ENCODE measurements around the gene NR2F1.

NR2F1 gene

GRCh38 chr5:93635991-93636390 is 53.0 kb downstream of the NR2F1 start:
- Histone ChIP-seq H3K9me3 (ENCODE audit: control insufficient read depth in 5 of 5, low read length in 5 of 5) (no peaks in the 10 kb centered on the region), H3K4me3 (ENCODE audit: low read depth in 1 of 5, low read length in 5 of 5) (no peak overlapping the region)

GRCh38 chr5:93636837-93637236 is 53.8 kb downstream of the NR2F1 start:
- Histone ChIP-seq H3K9ac (ENCODE audit: low read length in 5 of 5) (no peak overlapping the region), H3K4me3 (ENCODE audit: low read depth in 1 of 5, low read length in 5 of 5) (no peak overlapping the region), H3K9me3 (ENCODE audit: control insufficient read depth in 5 of 5, low read length in 5 of 5) (no peaks in the 10 kb centered on the region), H3K27me3 (ENCODE audit: control insufficient read depth in 5 of 5, insufficient read depth in 4 of 5, low read length in 5 of 5) (no peaks in the 10 kb centered on the region), H3K4me1 (ENCODE audit: control insufficient read depth in 5 of 5, insufficient read depth in 5 of 5, low read length in 5 of 5) (no peaks in the 10 kb centered on the region), H3K36me3 (ENCODE audit: control insufficient read depth in 5 of 5, insufficient read depth in 5 of 5, low read length in 5 of 5) (no peaks in the 10 kb centered on the region), H3K27ac (ENCODE audit: low read depth, low read length) (no peak overlapping the region)

More at GRCh38 chr5:93635991-93636390, 53.0 kb downstream of the NR2F1 start:
- Histone ChIP-seq H3K9ac (ENCODE audit: low read length in 5 of 5) (no peak overlapping the region), H3K36me3 (ENCODE audit: control insufficient read depth in 5 of 5, insufficient read depth in 5 of 5, low read length in 5 of 5) (no peaks in the 10 kb centered on the region), H3K27ac (ENCODE audit: low read depth, low read length) (no peak overlapping the region), H3K27me3 (ENCODE audit: control insufficient read depth in 5 of 5, insufficient read depth in 4 of 5, low read length in 5 of 5) (no peaks in the 10 kb centered on the region), H3K4me1 (ENCODE audit: control insufficient read depth in 5 of 5, insufficient read depth in 5 of 5, low read length in 5 of 5) (no peaks in the 10 kb centered on the region)

DNA sequence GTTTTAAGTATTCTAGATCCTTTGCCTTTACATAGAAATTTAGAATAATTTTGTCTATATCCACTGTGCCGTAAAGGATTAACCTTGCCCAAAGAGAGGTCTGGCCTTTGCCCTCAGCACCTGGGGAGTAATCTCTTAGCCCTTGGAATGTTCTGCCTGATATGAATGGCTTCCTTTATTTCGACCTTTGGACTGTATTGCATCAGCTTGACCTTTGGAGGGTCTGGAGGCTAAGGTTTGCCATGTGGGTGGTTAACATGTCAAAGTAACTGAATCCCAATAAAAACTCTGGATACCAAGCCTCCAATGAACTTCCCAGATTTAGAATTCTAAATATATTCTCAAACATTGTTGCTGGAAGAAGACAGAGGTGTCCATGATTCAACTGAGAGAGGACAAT is 54.7 kb downstream of the NR2F1 start:
- H3K36me3 ChIP-seq (ENCODE audit: control insufficient read depth in 5 of 5, insufficient read depth in 5 of 5, low read length in 5 of 5) = no peaks in the 10 kb centered on the region
- H3K4me3 ChIP-seq (ENCODE audit: low read depth in 1 of 5, low read length in 5 of 5) = no peak overlapping the region
- no peak overlapping the region for H3K27ac ChIP-seq (ENCODE audit: low read depth, low read length)
- H3K9ac ChIP-seq (ENCODE audit: low read length in 5 of 5) = no peak overlapping the region
- H3K4me1 ChIP-seq (ENCODE audit: control insufficient read depth in 5 of 5, insufficient read depth in 5 of 5, low read length in 5 of 5) = no peaks in the 10 kb centered on the region
- no peaks in the 10 kb centered on the region for H3K9me3 ChIP-seq (ENCODE audit: control insufficient read depth in 5 of 5, low read length in 5 of 5)
- H3K27me3 ChIP-seq (ENCODE audit: control insufficient read depth in 5 of 5, insufficient read depth in 4 of 5, low read length in 5 of 5) = no peaks in the 10 kb centered on the region

DNA sequence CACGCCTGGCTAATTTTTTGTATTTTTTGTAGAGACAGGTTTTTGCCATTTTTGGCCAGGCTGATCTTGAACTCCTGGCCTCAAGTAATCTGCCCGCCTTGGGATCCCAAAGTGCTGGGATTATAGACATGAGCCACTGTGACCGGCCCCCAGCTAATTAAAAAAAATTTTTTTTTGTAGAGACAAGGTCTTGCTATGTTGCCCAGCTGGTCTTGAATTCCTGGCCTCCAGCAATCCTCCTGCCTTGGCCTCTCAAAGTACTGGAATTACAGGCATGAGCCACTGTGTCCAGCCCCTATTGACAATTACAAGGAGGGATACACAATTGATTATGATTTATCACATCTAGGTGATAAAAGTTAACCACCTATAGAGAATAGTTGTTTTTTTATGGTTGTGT is 59.5 kb downstream of the NR2F1 start:
- no peaks in the 10 kb centered on the region for H3K27me3 ChIP-seq (ENCODE audit: control insufficient read depth in 5 of 5, insufficient read depth in 4 of 5, low read length in 5 of 5)
- H3K9ac ChIP-seq (ENCODE audit: low read length in 5 of 5) = no peak overlapping the region
- no peak overlapping the region for H3K4me3 ChIP-seq (ENCODE audit: low read depth in 1 of 5, low read length in 5 of 5)
- H3K27ac ChIP-seq (ENCODE audit: low read depth, low read length) = no peak overlapping the region
- no peaks in the 10 kb centered on the region for H3K9me3 ChIP-seq (ENCODE audit: control insufficient read depth in 5 of 5, low read length in 5 of 5)
- H3K4me1 ChIP-seq (ENCODE audit: control insufficient read depth in 5 of 5, insufficient read depth in 5 of 5, low read length in 5 of 5) = peaks cover 0 to 19% (median 0%) of the 10 kb centered on the region in 5 donors
- no peaks in the 10 kb centered on the region for H3K36me3 ChIP-seq (ENCODE audit: control insufficient read depth in 5 of 5, insufficient read depth in 5 of 5, low read length in 5 of 5)
